ENCODE results near the gene TMEM156.
"Not testable (repeated sequence)": the region's sequence is repeated elsewhere in the genome, so short reads cannot be mapped to it uniquely, and the experiment has no call there.

Gene TMEM156

GRCh38 chr4:39014028-39014427 is 18.2 kb downstream of the TMEM156 start:
- no peak overlapping the region for H3K9ac ChIP-seq (ENCODE audit: low read depth, low read length)
- no peak for TF ChIP-seq EZH2 (IDR thresholded peaks at IDR 0.05; ENCODE audit: borderline replicate concordance, low read depth, low read length, severe bottlenecking)
- TF ChIP-seq CTCF (IDR thresholded peaks at IDR 0.05; ENCODE audit: borderline replicate concordance, extremely low read depth, low read length, poor library complexity, severe bottlenecking), result no peak
- H3K27me3 ChIP-seq (ENCODE audit: insufficient read depth, low read length, poor library complexity), result no peaks in the 10 kb centered on the region
- H3K4me1 ChIP-seq (ENCODE audit: insufficient read depth, low read length), result no peaks in the 10 kb centered on the region
- H3K4me2 ChIP-seq (ENCODE audit: insufficient read depth, low read length), result no peak overlapping the region
- no peaks in the 10 kb centered on the region for H4K20me1 ChIP-seq (ENCODE audit: insufficient read depth, low read length)
- ATAC-seq (ENCODE audit: insufficient read depth, low read depth), result no peak
- H3K4me3 ChIP-seq (ENCODE audit: low read depth in 1 of 2, low read length in 2 of 2), result no peak overlapping the region
- DNase-seq, result no peak
- no peaks in the 10 kb centered on the region for H3K36me3 ChIP-seq (ENCODE audit: insufficient read depth, low read length)
- H2AFZ ChIP-seq (ENCODE audit: low read depth, low read length), result no peak overlapping the region
- H3K27ac ChIP-seq (ENCODE audit: low read length), result no peak overlapping the region
- H3K79me2 ChIP-seq (ENCODE audit: insufficient read depth, low read length), result no peaks in the 10 kb centered on the region
- no peaks in the 10 kb centered on the region for H3K9me3 ChIP-seq (ENCODE audit: insufficient read depth, low read length, severe bottlenecking)

GRCh38 chr4:39004758-39005157 is 27.5 kb downstream of the TMEM156 start:
- peaks cover under 1% of the 10 kb centered on the region for H3K9me3 ChIP-seq (ENCODE audit: insufficient read depth, low read length, severe bottlenecking)
- no peaks in the 10 kb centered on the region for H3K4me1 ChIP-seq (ENCODE audit: insufficient read depth, low read length)
- no peaks in the 10 kb centered on the region for H4K20me1 ChIP-seq (ENCODE audit: insufficient read depth, low read length)
- no peak overlapping the region for H3K4me3 ChIP-seq (ENCODE audit: low read depth in 1 of 2, low read length in 2 of 2)
- H3K36me3 ChIP-seq (ENCODE audit: insufficient read depth, low read length), result no peaks in the 10 kb centered on the region
- DNase-seq, result no peak
- H3K27me3 ChIP-seq (ENCODE audit: insufficient read depth, low read length, poor library complexity), result no peaks in the 10 kb centered on the region
- no peak overlapping the region for H3K27ac ChIP-seq (ENCODE audit: low read length)
- no peak overlapping the region for H2AFZ ChIP-seq (ENCODE audit: low read depth, low read length)
- H3K9ac ChIP-seq (ENCODE audit: low read depth, low read length), result no peak overlapping the region
- H3K79me2 ChIP-seq (ENCODE audit: insufficient read depth, low read length), result no peaks in the 10 kb centered on the region
- no peak overlapping the region for H3K4me2 ChIP-seq (ENCODE audit: insufficient read depth, low read length)
- ATAC-seq (ENCODE audit: insufficient read depth, low read depth), result no peak
- no peak for TF ChIP-seq CTCF (IDR thresholded peaks at IDR 0.05; ENCODE audit: borderline replicate concordance, extremely low read depth, low read length, poor library complexity, severe bottlenecking)

GRCh38 chr4:39002058-39002457 is 30.2 kb downstream of the TMEM156 start:
- not testable (repeated sequence) for ATAC-seq (ENCODE audit: insufficient read depth, low read depth); H4K20me1 ChIP-seq (ENCODE audit: insufficient read depth, low read length); H3K27me3 ChIP-seq (ENCODE audit: insufficient read depth, low read length, poor library complexity); H3K9me3 ChIP-seq (ENCODE audit: insufficient read depth, low read length, severe bottlenecking); H3K27ac ChIP-seq (ENCODE audit: low read length); H3K36me3 ChIP-seq (ENCODE audit: insufficient read depth, low read length); H2AFZ ChIP-seq (ENCODE audit: low read depth, low read length); H3K4me1 ChIP-seq (ENCODE audit: insufficient read depth, low read length); H3K9ac ChIP-seq (ENCODE audit: low read depth, low read length); DNase-seq; H3K4me3 ChIP-seq (ENCODE audit: low read depth in 1 of 2, low read length in 2 of 2); H3K4me2 ChIP-seq (ENCODE audit: insufficient read depth, low read length); H3K79me2 ChIP-seq (ENCODE audit: insufficient read depth, low read length)

GRCh38 chr4:38995660-38996005 is 36.6 kb downstream of the TMEM156 start:
- H3K36me3 ChIP-seq (ENCODE audit: insufficient read depth, low read length), result no peaks in the 10 kb centered on the region; the same call in 1 of the 2 replicates
- H3K27ac ChIP-seq (ENCODE audit: low read length), result no peak overlapping the region
- no peaks in the 10 kb centered on the region for H3K4me1 ChIP-seq (ENCODE audit: insufficient read depth, low read length)
- H3K79me2 ChIP-seq (ENCODE audit: insufficient read depth, low read length), result no peaks in the 10 kb centered on the region
- ATAC-seq (ENCODE audit: insufficient read depth, low read depth) (no peak), DNase-seq (no peak)
- H2AFZ ChIP-seq (ENCODE audit: low read depth, low read length), result no peak overlapping the region
- H3K9me3 ChIP-seq (ENCODE audit: insufficient read depth, low read length, severe bottlenecking), result peaks cover 3% of the 10 kb centered on the region
- H4K20me1 ChIP-seq (ENCODE audit: insufficient read depth, low read length), result no peaks in the 10 kb centered on the region
- no peak overlapping the region for H3K9ac ChIP-seq (ENCODE audit: low read depth, low read length)
- TF ChIP-seq CTCF (IDR thresholded peaks at IDR 0.05; ENCODE audit: borderline replicate concordance, extremely low read depth, low read length, poor library complexity, severe bottlenecking), result no peak
- TF ChIP-seq EZH2 (IDR thresholded peaks at IDR 0.05; ENCODE audit: borderline replicate concordance, low read depth, low read length, severe bottlenecking), result no peak
- H3K4me3 ChIP-seq (ENCODE audit: low read depth in 1 of 2, low read length in 2 of 2), result no peak overlapping the region
- H3K27me3 ChIP-seq (ENCODE audit: insufficient read depth, low read length, poor library complexity), result no peaks in the 10 kb centered on the region
- no peak overlapping the region for H3K4me2 ChIP-seq (ENCODE audit: insufficient read depth, low read length)
